Stimulated activated naive CD8-positive, alpha-beta T cell treated with anti-CD3 and anti-CD28 coated beads, Interleukin-15, Interleukin-2, amounts not matched to agents 100 U/mL and 50 U/mL, for 24 hours (primary cell): ENCODE data around the gene LIMS4.
"Not testable (repeated sequence)": the region's sequence is repeated elsewhere in the genome, so short reads cannot be mapped to it uniquely, and the experiment has no call there.

Source experiments
- ATAC-seq: fragments of 150-1000 bp; cut with Tn5 transposase; one replicate; pipeline ENCODE4 v1.10.0; 2021
- DNase-seq: peaks from one replicate; pipeline ENCODE4 v3.0.0; 2021

The LIMS4 gene

GRCh38 chr2:110450951-110451350 is 21.7 kb downstream of the LIMS4 start:
- ATAC-seq, DNase-seq: not testable (repeated sequence)

- not testable (repeated sequence) for DNase-seq, ATAC-seq
These were observed 23.3 kb downstream of the LIMS4 start for GRCh38 chr2:110449127-110449947.

- not testable (repeated sequence) for DNase-seq, ATAC-seq
These were observed 26.0 kb downstream of the LIMS4 start for GRCh38 chr2:110446644-110447043.

GRCh38 chr2:110443305-110444005 is 29.2 kb downstream of the LIMS4 start:
- not testable (repeated sequence) for ATAC-seq, DNase-seq

DNA sequence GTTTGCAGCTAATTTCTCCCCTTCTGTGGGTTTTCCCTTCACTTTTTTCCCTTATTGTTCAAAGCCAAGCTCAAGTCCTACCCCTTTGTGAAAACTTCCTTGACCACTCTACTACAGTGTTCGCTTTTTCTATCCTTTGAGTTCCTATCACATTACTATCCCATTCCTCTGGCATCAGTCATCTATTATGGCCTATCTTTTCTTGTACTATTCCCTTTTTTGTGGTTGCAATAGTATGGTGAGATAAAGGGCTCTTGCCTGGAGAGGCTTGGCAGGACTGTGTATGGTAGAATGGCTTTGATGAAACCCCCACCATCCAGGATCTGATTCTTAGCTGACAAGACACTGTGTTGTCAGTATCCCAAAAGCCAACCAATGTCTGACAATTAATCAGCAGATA is 30.7 kb downstream of the LIMS4 start:
- not testable (repeated sequence) for ATAC-seq

DNA sequence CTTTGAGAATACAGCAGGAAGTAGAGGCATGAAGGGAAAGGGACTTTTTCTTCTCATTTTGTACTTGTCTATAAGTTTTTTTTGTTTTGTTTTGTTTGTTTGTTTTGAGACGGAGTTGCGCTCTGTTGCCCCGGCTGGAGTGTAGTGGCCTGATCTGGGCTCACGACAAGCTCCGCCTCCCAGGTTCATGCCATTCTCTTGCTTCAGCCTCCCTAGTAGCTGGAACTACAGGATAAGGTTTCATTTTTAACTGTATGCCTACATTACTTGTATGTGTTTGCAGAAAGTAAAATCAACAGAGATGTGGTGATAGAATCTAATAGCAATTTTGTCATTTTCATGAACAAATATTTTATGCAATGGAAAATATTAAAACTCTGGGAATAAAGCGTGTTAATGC is 38.1 kb downstream of the LIMS4 start:
- not testable (repeated sequence) for DNase-seq, ATAC-seq

More for the DNA sequence above, 30.7 kb downstream of the LIMS4 start:
- not testable (repeated sequence) for DNase-seq

DNA sequence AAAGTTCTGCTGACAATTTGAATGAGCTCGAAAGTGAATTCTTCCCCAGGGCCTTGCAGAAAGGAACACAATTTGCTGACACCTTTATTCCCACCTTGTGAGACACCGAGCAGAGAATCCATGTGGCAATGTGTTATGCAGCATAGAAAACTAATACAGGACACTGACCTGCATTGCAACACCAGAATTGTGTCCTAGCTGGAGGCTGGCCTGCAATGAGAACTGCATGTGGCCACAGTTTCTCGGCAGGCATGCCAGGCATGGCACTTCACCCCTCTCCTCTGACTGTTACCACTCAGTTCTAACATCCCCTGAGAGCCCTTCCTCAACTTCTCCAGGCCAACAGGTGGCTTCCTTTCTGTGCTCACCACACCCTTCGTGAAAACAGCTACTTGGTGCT is 46.9 kb downstream of the LIMS4 start:
- DNase-seq, ATAC-seq: not testable (repeated sequence)

DNA sequence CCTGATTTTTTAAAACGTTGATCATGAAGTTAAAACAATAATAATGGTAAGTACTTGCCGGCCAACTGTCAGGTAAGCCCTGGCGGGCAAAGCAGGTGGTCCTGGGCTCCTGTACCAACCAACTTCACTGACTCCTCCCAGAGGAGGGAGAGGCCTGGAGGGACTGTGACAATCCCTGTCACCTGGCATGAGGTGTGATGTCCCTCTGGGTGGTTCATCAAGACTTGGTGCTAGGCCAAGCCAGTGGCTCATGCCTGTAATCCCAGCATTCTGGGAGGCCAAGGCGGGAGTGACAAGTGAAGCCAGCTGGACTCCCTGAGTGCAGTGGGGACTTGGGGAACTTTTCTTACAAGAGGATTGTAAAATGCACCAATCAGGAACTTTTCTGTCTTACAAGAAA is 48.2 kb downstream of the LIMS4 start:
- not testable (repeated sequence) for ATAC-seq, DNase-seq

GRCh38 chr2:110423574-110423962 is 49.0 kb downstream of the LIMS4 start:
- not testable (repeated sequence) for ATAC-seq, DNase-seq

GRCh38 chr2:110422852-110423573 is 49.6 kb downstream of the LIMS4 start:
- not testable (repeated sequence) for DNase-seq, ATAC-seq

DNA sequence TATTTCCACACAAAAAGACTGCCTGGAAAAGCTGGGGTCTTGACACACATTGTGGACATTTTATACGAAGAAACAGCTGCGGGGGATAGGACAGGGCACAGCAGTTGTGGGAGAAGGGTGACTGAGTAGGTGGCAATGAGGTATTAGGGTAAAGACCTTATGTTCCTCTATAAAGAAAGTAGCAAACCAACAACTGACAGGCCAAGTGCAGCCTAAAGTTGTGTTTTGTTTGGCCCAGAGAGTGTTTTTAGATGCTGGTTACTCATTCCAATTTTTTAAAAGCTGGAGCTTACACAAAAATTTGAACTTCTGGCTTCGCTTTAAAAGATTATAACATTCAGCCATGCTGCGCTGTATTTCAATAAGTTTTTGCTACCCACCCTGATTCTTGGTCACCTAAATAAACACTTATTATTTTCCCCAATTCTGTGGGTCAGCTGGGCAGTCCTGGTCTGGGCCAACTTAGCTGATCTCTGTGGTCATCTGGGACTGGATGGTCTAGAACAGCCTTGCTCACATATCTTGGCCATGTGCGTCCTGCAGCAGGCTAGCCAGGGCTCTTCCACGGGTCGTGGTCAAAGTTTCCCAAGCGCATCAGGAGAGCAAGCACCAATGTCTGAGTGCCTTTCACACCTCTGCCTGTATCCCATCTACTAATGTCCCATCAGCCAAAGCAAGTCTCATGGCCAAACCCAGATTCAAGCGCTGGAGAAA is 51.8 kb downstream of the LIMS4 start:
- not testable (repeated sequence) for DNase-seq, ATAC-seq

GRCh38 chr2:110407142-110407541 is 65.5 kb downstream of the LIMS4 start:
- ATAC-seq, DNase-seq: not testable (repeated sequence)

DNA sequence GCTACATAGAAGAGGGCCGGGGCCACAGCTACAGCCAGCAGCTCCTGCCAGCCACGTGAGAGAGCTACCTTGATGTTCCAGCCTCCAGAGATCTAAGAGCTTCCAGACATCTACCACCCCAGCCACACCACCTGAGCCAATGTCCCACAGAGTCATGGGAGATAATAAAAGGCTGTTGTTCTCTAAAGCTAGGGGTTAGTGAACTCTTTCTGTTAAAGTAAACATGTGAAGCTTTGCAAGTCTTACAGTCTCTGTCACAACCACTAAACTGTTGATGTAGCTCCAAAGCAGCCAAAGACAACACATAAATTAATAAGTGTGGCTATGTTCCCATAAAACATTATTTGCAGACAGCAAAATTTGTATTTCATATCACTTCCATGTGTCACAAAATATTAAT is 67.6 kb downstream of the LIMS4 start:
- DNase-seq, ATAC-seq: not testable (repeated sequence)

DNA sequence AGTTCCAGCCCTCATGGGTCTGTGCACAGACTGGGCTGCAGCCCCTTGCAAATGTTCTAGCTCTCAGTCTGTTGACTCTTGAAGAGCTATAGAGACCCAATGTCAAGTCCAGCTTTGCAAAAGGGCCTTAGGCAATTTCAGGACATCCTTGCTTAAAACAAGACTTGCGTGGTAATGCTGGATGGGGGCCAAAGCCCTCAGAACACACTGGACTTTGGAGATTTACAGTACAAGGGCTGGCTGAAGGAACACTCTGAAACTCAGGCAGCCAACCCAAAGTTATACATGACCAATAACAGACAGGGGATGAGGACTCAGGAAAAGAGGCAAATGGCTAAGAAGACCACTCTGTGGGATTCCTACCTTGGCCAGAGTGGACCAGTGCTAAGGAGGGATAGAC is 68.4 kb downstream of the LIMS4 start:
- not testable (repeated sequence) for ATAC-seq, DNase-seq

GRCh38 chr2:110401001-110401618 is 71.5 kb downstream of the LIMS4 start:
- ATAC-seq, result peak; percentile 59

DNA sequence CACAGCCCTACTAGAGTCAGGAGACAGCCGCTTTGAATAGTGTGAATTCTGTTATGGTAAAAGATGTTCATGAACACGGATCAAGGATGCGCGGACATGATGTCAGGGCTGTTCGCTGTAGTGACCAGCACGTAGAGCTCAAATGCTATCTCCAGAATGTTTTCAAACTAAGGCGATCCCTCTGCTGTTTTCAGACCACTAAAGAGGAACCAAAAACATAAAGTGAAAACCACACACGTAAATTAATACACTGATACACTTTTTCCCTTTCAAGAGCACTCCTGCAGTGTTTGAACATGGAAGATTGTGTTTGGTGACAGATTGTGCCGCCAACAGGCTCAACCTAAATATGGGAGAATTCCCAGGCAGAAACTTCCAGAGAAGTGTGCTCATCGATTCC is 73.2 kb downstream of the LIMS4 start:
- DNase-seq, ATAC-seq: not testable (repeated sequence)

More at GRCh38 chr2:110401001-110401618, 71.5 kb downstream of the LIMS4 start:
- not testable (repeated sequence) for DNase-seq

DNA sequence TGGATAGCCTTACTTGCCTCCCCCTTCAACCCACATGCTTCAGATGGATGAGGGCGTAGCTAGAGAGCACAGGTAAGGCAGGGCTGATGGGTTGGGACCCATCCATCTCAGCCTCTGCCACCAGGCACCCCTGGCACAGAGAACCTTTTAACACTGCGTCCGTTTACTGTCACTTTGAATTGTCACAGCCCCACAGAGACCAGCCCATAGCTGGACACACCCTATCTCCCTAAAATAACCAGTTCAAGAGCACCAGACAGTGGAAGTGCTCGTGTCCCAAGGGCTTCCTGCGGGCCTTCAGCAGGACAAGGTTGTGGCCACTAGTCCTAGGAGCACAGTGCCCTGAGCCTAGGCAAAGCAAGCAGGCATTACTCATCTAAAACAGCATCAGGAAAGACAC is 76.6 kb downstream of the LIMS4 start:
- ATAC-seq, DNase-seq: not testable (repeated sequence)
